HepG2 (cell line): ENCODE data around the gene RAB1B. TPM values are rescaled to one million over a fixed set of nuclear protein-coding genes. Genes with fewer than 3 reads are reported as not detected.

Experiments
- AGO1 ChIP-seq: fragments of 200-400 bp; formaldehyde crosslinking; IDR thresholded peaks from 2 replicates; pipeline ENCODE4 v1.6.1; 2017; ENCODE audit warnings: mild to moderate bottlenecking, low read depth, low read length, moderate library complexity; ENCODE audit not compliant: poor library complexity, severe bottlenecking
- FOXA1 ChIP-seq, 2 experiments: fragments of 450-650 bp in 1 of 2; sonication (generic) in 1 of 2; formaldehyde crosslinking in 1 of 2; IDR thresholded peaks; 2 replicates each; pipeline versions ENCODE4 v1.4.0 to v1.6.1; 2016 to 2020; ENCODE audit warnings: missing genetic modification reagents in 1 of 2
- HMGA1 ChIP-seq: sonication (generic); formaldehyde crosslinking; conservative IDR thresholded peaks from 2 replicates; pipeline ENCODE4 v1.4.0; 2020; ENCODE audit warnings: missing genetic modification reagents
- NR2C2 ChIP-seq: sonication (generic); formaldehyde crosslinking; IDR thresholded peaks from 2 replicates; pipeline ENCODE4 v1.4.0; 2020; ENCODE audit warnings: missing genetic modification reagents, mild to moderate bottlenecking, moderate library complexity, borderline replicate concordance
- POLR2AphosphoS2 ChIP-seq: IDR thresholded peaks from 2 replicates; pipeline ENCODE4 v1.6.1; 2011; ENCODE audit warnings: low read depth, low read length, improper control_type of control experiment
- SNAPC2 ChIP-seq: sonication (generic); formaldehyde crosslinking; IDR thresholded peaks from 2 replicates; pipeline ENCODE4 v1.8.1; 2022; ENCODE audit warnings: mild to moderate bottlenecking, missing genetic modification reagents
- SRY ChIP-seq: sonication (generic); formaldehyde crosslinking; IDR thresholded peaks from 2 replicates; pipeline ENCODE4 v1.8.0; 2022; ENCODE audit warnings: mild to moderate bottlenecking, missing genetic modification reagents
- TEAD3 ChIP-seq: optimal IDR thresholded peaks from 2 replicates; pipeline ENCODE3; 2016; ENCODE audit warnings: borderline replicate concordance
- ZFP37 ChIP-seq: sonication (generic); formaldehyde crosslinking; IDR thresholded peaks from 2 replicates; pipeline ENCODE4 v1.4.0; 2020; ENCODE audit warnings: missing genetic modification reagents, borderline replicate concordance
- ZNF121 ChIP-seq: sonication (generic); formaldehyde crosslinking; IDR thresholded peaks from 2 replicates; pipeline ENCODE4 v1.5.0; 2020; ENCODE audit warnings: mild to moderate bottlenecking, missing genetic modification reagents
- ZNF143 ChIP-seq: sonication (generic); formaldehyde crosslinking; IDR thresholded peaks from 2 replicates; pipeline ENCODE4 v1.4.0; 2020; ENCODE audit warnings: missing genetic modification reagents
- ZNF235 ChIP-seq: sonication (generic); formaldehyde crosslinking; IDR thresholded peaks from 2 replicates; pipeline ENCODE4 v1.8.1; 2023; ENCODE audit warnings: mild to moderate bottlenecking, missing genetic modification reagents, borderline replicate concordance
- ZNF326 ChIP-seq: sonication (generic); formaldehyde crosslinking; IDR thresholded peaks from 2 replicates; pipeline ENCODE4 v1.4.0; 2020; ENCODE audit warnings: missing genetic modification reagents, borderline replicate concordance
- ZNF354B ChIP-seq: sonication (generic); formaldehyde crosslinking; IDR thresholded peaks from 2 replicates; pipeline ENCODE4 v1.8.0; 2022; ENCODE audit warnings: mild to moderate bottlenecking, missing genetic modification reagents
- ZNF430 ChIP-seq: sonication (generic); formaldehyde crosslinking; IDR thresholded peaks from 2 replicates; pipeline ENCODE4 v1.9.0; 2021; ENCODE audit warnings: mild to moderate bottlenecking, missing genetic modification reagents
- ZSCAN31 ChIP-seq: sonication (generic); formaldehyde crosslinking; IDR thresholded peaks from 2 replicates; pipeline ENCODE4 v1.5.0; 2020; ENCODE audit warnings: low read depth, mild to moderate bottlenecking, missing genetic modification reagents
- polyA plus RNA-seq, 8 experiments: library from polyadenylated mRNA; depleted of rRNA in 3 of 8; stranded (reverse) in 7 of 8; unstranded in 1 of 8; fragments of >200 nt; fragmentation: Illumina TruSeq in 4 of 8; extraction: Trizol in 4 of 8; gene quantifications; 2 replicates each; pipeline versions ENCODE4 v1.2.1 to v1.2.3, GENCODE V29; 2011 to 2016; ENCODE audit warnings: low read depth in 4 of 8, missing spikeins in 1 of 8, mixed read lengths in 1 of 8; ENCODE audit not compliant: insufficient read depth in 1 of 8
- total RNA-seq, 5 experiments: library from RNA; depleted of rRNA; stranded (reverse); fragments of >200 nt; fragmentation: Illumina TruSeq; extraction: Trizol; gene quantifications; 2 replicates each; pipeline ENCODE4 v1.2.3, GENCODE V29; 2016; ENCODE audit warnings: low read depth in 1 of 5
- TF ChIP-seq, protein P1 (sequence below): sonication (generic); formaldehyde crosslinking; IDR thresholded peaks from 2 replicates; pipeline ENCODE4 v1.4.0; 2020; ENCODE audit warnings: missing genetic modification reagents, borderline replicate concordance
- TF ChIP-seq, protein P2 (sequence below): sonication (generic); formaldehyde crosslinking; IDR thresholded peaks from 2 replicates; pipeline ENCODE4 v1.5.1; 2020; ENCODE audit warnings: missing genetic modification reagents, mild to moderate bottlenecking, borderline replicate concordance
- TF ChIP-seq, protein P3 (sequence below): sonication (generic); formaldehyde crosslinking; IDR thresholded peaks from 2 replicates; pipeline ENCODE4 v1.9.0; 2022; ENCODE audit warnings: missing genetic modification reagents, mild to moderate bottlenecking, borderline replicate concordance
- TF ChIP-seq, protein P4 (sequence below): fragments of 450-650 bp; IDR thresholded peaks from 2 replicates; pipeline ENCODE4 v1.6.1; 2017

RAB1B gene
- total and polyA plus RNA-seq, 2 of the 13 experiments (the other 11 are each of a cell fraction or from before 2014, with no cell fraction given): 77.9 to 87.9 TPM

- peak; percentile 60 for TF ChIP-seq NR2C2 (CRISPR knock-in tag)
- TF ChIP-seq ZNF121 (CRISPR knock-in tag): peak; percentile 58; the same call in 1 of the 2 replicates
- TF ChIP-seq ZNF430: no peak
- TF ChIP-seq, protein P1, sequence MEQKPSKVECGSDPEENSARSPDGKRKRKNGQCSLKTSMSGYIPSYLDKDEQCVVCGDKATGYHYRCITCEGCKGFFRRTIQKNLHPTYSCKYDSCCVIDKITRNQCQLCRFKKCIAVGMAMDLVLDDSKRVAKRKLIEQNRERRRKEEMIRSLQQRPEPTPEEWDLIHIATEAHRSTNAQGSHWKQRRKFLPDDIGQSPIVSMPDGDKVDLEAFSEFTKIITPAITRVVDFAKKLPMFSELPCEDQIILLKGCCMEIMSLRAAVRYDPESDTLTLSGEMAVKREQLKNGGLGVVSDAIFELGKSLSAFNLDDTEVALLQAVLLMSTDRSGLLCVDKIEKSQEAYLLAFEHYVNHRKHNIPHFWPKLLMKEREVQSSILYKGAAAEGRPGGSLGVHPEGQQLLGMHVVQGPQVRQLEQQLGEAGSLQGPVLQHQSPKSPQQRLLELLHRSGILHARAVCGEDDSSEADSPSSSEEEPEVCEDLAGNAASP (CRISPR knock-in tag): no peak
- TF ChIP-seq, protein P2, sequence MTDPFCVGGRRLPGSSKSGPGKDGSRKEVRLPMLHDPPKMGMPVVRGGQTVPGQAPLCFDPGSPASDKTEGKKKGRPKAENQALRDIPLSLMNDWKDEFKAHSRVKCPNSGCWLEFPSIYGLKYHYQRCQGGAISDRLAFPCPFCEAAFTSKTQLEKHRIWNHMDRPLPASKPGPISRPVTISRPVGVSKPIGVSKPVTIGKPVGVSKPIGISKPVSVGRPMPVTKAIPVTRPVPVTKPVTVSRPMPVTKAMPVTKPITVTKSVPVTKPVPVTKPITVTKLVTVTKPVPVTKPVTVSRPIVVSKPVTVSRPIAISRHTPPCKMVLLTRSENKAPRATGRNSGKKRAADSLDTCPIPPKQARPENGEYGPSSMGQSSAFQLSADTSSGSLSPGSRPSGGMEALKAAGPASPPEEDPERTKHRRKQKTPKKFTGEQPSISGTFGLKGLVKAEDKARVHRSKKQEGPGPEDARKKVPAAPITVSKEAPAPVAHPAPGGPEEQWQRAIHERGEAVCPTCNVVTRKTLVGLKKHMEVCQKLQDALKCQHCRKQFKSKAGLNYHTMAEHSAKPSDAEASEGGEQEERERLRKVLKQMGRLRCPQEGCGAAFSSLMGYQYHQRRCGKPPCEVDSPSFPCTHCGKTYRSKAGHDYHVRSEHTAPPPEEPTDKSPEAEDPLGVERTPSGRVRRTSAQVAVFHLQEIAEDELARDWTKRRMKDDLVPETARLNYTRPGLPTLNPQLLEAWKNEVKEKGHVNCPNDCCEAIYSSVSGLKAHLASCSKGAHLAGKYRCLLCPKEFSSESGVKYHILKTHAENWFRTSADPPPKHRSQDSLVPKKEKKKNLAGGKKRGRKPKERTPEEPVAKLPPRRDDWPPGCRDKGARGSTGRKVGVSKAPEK (CRISPR knock-in tag): no peak
- TF ChIP-seq FOXA1 (IDR thresholded peaks at IDR 0.05): no peak
- no peak for TF ChIP-seq FOXA1 (CRISPR knock-in tag; IDR thresholded peaks at IDR 0.05)
- no peak for TF ChIP-seq AGO1
- TF ChIP-seq SNAPC2 (CRISPR knock-in tag): no peak
- TF ChIP-seq ZNF326 (CRISPR knock-in tag): no peak
- TF ChIP-seq HMGA1 (CRISPR knock-in tag): no peak
- TF ChIP-seq POLR2AphosphoS2: no peak
- TF ChIP-seq ZSCAN31: no peak; the same call in 1 of the 2 replicates
- TF ChIP-seq, protein P3, sequence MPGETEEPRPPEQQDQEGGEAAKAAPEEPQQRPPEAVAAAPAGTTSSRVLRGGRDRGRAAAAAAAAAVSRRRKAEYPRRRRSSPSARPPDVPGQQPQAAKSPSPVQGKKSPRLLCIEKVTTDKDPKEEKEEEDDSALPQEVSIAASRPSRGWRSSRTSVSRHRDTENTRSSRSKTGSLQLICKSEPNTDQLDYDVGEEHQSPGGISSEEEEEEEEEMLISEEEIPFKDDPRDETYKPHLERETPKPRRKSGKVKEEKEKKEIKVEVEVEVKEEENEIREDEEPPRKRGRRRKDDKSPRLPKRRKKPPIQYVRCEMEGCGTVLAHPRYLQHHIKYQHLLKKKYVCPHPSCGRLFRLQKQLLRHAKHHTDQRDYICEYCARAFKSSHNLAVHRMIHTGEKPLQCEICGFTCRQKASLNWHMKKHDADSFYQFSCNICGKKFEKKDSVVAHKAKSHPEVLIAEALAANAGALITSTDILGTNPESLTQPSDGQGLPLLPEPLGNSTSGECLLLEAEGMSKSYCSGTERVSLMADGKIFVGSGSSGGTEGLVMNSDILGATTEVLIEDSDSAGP (CRISPR knock-in tag): peak; percentile 73; the same call in 1 of the 2 replicates
- TF ChIP-seq ZNF235 (CRISPR knock-in tag): no peak
- TF ChIP-seq ZNF354B: no peak
- TF ChIP-seq ZFP37 (CRISPR knock-in tag): no peak
- TF ChIP-seq, protein P4, sequence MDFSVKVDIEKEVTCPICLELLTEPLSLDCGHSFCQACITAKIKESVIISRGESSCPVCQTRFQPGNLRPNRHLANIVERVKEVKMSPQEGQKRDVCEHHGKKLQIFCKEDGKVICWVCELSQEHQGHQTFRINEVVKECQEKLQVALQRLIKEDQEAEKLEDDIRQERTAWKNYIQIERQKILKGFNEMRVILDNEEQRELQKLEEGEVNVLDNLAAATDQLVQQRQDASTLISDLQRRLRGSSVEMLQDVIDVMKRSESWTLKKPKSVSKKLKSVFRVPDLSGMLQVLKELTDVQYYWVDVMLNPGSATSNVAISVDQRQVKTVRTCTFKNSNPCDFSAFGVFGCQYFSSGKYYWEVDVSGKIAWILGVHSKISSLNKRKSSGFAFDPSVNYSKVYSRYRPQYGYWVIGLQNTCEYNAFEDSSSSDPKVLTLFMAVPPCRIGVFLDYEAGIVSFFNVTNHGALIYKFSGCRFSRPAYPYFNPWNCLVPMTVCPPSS: no peak
- no peak for TF ChIP-seq TEAD3 (CRISPR knock-in tag)
- TF ChIP-seq ZNF143 (CRISPR knock-in tag): no peak
- TF ChIP-seq SRY (CRISPR knock-in tag): no peak
These were observed 43.6 kb downstream of the RAB1B start (continued) for GRCh38 chr11:66311965-66312548.
